ENCODE data around the gene TOE1. TPM values are rescaled to one million over a fixed set of nuclear protein-coding genes. Genes with fewer than 3 reads are reported as not detected.

The TOE1 gene
- total and polyA plus RNA-seq, 9 of the 15 experiments (the other 6 are each of a cell fraction or from before 2014, with no cell fraction given): 32.1 to 85.7 (median 38.0) TPM

DNA sequence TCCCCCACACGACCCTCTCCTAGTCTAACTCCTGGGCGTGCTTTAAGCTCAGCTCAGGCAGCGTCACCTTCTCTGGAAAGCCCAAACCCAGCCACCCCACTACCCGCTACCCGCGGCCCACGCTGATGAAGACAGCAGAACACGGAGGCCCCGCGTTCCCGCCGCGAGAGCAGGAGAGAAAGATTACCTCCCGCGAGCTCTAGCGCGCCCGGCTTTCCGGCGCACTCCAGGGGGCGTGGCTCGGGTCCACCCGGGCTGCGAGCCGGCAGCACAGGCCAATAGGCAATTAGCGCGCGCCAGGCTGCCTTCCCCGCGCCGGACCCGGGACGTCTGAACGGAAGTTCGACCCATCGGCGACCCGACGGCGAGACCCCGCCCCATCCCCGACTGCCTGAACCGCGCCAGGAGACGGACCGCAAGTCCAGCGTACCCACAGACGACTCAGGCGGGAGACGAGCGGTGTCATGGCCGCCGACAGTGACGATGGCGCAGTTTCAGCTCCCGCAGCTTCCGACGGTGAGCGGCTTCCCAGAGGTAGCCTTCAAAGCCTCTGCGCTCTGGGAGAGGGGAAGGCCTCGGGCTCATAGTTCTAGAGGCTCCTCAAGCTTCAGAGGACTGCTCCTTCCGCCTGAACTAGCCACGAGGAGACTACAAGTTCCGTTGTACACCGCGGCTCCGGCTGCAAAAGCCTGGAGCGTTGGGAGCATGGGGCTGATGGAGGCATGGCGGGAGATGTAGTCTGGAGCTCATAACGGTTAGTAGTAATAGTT, at the start of gene TOE1, which contains the start of gene MUTYH (continued):
- TF ChIP-seq HDAC1 (IDR thresholded peaks at IDR 0.05) (peak in 1 of 2 experiments; percentile 82; a peak in 1 of 4 replicates), ZNF589 (CRISPR knock-in tag; IDR thresholded peaks at IDR 0.05; ENCODE audit: low read depth) (no peak), DDX20 (tag; IDR thresholded peaks at IDR 0.05; ENCODE audit: low read depth) (no peak), TRIM28 (IDR thresholded peaks at IDR 0.05) (no peak; the same call in 1 of the 2 replicates), NFYB (IDR thresholded peaks at IDR 0.05; ENCODE audit: extremely low read depth, insufficient read length) (peak; percentile 57), SNRNP70 (optimal IDR thresholded peaks at IDR 0.05; ENCODE audit: low read depth, low read length) (no peak), ZFX (CRISPR knock-in tag; IDR thresholded peaks at IDR 0.05) (peak; percentile 93), SMARCA4 (IDR thresholded peaks at IDR 0.05) (peak; percentile 69), PHF21A (IDR thresholded peaks at IDR 0.05; ENCODE audit: borderline replicate concordance, low read depth) (no peak), PTBP1 (IDR thresholded peaks at IDR 0.05; ENCODE audit: low read depth, low read length) (0 out of 2 replicates have a peak, but pooled peaks have one; percentile 33), PTRF (tag; IDR thresholded peaks at IDR 0.05) (no peak), SAFB2 (IDR thresholded peaks at IDR 0.05; ENCODE audit: borderline replicate concordance, low read depth, low read length, severe bottlenecking) (no peak), XRCC5 (IDR thresholded peaks at IDR 0.05; ENCODE audit: low read depth, low read length) (no peak; the same call in 1 of the 2 replicates), ETV1 (tag; conservative IDR thresholded peaks at IDR 0.05; ENCODE audit: low read depth) (peak; percentile 85)
- TF ChIP-seq, protein P1, sequence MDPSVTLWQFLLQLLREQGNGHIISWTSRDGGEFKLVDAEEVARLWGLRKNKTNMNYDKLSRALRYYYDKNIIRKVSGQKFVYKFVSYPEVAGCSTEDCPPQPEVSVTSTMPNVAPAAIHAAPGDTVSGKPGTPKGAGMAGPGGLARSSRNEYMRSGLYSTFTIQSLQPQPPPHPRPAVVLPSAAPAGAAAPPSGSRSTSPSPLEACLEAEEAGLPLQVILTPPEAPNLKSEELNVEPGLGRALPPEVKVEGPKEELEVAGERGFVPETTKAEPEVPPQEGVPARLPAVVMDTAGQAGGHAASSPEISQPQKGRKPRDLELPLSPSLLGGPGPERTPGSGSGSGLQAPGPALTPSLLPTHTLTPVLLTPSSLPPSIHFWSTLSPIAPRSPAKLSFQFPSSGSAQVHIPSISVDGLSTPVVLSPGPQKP (CRISPR knock-in tag; IDR thresholded peaks at IDR 0.05): no peak
- TF ChIP-seq, protein P2, sequence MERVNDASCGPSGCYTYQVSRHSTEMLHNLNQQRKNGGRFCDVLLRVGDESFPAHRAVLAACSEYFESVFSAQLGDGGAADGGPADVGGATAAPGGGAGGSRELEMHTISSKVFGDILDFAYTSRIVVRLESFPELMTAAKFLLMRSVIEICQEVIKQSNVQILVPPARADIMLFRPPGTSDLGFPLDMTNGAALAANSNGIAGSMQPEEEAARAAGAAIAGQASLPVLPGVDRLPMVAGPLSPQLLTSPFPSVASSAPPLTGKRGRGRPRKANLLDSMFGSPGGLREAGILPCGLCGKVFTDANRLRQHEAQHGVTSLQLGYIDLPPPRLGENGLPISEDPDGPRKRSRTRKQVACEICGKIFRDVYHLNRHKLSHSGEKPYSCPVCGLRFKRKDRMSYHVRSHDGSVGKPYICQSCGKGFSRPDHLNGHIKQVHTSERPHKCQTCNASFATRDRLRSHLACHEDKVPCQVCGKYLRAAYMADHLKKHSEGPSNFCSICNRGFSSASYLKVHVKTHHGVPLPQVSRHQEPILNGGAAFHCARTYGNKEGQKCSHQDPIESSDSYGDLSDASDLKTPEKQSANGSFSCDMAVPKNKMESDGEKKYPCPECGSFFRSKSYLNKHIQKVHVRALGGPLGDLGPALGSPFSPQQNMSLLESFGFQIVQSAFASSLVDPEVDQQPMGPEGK (CRISPR knock-in tag; IDR thresholded peaks at IDR 0.05; ENCODE audit: borderline replicate concordance): no peak
- TF ChIP-seq, protein P3, sequence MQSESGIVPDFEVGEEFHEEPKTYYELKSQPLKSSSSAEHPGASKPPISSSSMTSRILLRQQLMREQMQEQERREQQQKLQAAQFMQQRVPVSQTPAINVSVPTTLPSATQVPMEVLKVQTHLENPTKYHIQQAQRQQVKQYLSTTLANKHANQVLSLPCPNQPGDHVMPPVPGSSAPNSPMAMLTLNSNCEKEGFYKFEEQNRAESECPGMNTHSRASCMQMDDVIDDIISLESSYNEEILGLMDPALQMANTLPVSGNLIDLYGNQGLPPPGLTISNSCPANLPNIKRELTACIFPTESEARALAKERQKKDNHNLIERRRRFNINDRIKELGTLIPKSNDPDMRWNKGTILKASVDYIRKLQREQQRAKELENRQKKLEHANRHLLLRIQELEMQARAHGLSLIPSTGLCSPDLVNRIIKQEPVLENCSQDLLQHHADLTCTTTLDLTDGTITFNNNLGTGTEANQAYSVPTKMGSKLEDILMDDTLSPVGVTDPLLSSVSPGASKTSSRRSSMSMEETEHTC (IDR thresholded peaks at IDR 0.05): peak; percentile 45; the same call in 1 of the 2 replicates
- TF ChIP-seq, protein P4, sequence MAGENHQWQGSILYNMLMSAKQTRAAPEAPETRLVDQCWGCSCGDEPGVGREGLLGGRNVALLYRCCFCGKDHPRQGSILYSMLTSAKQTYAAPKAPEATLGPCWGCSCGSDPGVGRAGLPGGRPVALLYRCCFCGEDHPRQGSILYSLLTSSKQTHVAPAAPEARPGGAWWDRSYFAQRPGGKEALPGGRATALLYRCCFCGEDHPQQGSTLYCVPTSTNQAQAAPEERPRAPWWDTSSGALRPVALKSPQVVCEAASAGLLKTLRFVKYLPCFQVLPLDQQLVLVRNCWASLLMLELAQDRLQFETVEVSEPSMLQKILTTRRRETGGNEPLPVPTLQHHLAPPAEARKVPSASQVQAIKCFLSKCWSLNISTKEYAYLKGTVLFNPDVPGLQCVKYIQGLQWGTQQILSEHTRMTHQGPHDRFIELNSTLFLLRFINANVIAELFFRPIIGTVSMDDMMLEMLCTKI (IDR thresholded peaks at IDR 0.05; ENCODE audit: partially characterized antibody): no peak
- TF ChIP-seq, protein P5, sequence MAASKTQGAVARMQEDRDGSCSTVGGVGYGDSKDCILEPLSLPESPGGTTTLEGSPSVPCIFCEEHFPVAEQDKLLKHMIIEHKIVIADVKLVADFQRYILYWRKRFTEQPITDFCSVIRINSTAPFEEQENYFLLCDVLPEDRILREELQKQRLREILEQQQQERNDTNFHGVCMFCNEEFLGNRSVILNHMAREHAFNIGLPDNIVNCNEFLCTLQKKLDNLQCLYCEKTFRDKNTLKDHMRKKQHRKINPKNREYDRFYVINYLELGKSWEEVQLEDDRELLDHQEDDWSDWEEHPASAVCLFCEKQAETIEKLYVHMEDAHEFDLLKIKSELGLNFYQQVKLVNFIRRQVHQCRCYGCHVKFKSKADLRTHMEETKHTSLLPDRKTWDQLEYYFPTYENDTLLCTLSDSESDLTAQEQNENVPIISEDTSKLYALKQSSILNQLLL (CRISPR knock-in tag; IDR thresholded peaks at IDR 0.05; ENCODE audit: borderline replicate concordance): no peak
- TF ChIP-seq, protein P6, sequence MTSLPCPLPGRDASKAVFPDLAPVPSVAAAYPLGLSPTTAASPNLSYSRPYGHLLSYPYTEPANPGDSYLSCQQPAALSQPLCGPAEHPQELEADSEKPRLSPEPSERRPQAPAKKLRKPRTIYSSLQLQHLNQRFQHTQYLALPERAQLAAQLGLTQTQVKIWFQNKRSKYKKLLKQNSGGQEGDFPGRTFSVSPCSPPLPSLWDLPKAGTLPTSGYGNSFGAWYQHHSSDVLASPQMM (CRISPR knock-in tag; IDR thresholded peaks at IDR 0.05): no peak

Measured in K562 (cell line).